Measurements from ENCODE around the gene SNX25.
A peak's percentile ranks its signal among the peaks of the same experiment; 100 is the strongest.

The SNX25 gene

DNA sequence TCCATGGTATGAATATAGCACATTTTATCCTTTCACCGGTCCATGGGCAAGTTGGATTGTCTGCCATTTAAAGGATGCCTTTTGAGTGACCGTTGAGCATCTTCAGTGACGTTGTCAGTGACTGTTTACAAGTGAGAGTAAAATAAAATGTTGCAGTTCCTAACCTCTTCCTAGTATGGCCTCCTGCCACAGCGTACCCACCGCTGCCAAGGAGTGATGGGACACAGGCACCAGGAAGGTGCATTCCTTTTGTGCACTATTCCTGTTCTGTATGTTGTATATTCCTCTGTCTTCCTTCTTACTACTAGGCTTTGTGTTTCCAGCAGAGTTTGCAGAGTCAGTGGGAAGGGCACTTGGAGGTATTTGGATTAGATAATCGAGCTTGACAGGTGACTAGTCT lies 61.5 kb downstream of the SNX25 start:
- no peak for DNase-seq

DNA sequence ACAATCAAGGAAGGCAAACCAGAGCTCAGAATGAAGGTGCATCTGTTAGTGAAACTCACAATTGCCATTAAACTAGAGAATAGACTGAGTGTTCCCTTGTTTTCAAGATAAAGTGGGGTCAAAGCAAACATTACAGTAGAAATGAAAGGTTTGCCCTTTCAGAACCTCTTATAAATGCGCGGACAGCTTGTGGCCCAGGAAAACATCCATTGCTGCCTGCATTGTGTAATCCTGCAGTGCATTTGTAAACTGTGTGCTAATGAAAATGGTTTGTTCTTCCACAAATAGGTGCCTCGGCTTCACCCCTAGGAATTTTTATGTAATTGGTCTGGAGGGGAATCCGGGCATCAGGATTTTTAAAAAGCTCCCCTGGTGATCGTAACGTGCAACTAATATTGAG lies 62.8 kb downstream of the SNX25 start:
- no peak for DNase-seq

DNA sequence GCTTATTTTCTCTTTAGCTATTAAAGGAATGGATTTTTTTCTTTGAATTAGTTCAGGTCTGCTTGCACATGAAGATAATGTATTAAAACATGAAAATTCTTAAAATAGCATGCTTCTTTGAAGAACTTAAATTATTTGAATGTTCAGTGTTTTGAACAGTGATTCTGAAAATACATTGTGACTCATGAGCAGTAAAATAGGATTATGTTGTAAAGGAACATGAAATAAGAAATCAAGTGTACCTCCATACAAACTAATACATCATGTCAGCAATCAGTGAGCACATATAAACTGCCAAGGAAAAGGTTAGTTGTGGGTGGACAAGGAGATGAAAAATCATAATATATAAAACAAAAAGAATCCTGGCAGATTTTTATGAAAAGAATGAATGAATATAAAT lies 66.1 kb downstream of the SNX25 start:
- no peak for DNase-seq

DNA sequence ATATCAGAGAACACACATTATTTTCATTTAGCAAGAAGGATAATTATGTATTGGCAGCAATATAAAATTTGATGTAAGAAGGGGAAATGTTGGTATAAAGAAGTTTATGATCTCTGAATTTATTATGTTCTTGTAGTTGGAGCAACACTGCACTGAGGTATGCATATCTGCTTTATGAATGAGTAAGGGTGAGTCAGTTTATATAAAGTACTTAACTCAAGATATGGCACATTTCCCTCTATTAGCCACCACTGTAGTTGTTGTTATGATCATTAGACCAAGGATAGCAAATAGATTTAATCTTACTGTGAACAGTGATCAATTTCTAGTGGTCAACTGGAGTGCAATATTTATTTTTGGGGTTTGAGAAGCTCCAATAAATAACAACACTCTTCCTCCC lies 66.6 kb downstream of the SNX25 start:
- no peak for DNase-seq

DNA sequence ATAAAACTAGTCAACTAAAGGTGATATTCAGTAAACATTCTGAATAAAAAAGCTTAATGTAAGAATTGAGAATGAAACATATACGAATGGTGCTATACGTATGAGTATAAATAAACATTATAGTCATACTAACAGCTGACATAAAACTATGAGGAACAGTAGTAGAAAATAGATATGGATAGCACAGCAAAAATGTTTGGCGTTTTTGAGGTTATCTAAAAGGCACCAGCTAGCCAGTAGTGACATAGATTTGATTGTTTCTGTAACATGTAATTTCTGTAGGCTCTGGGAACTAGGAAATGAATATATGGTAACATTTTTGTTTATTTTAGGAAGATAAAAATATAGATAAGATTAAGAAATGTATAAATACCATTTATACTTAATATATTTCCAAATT lies 69.3 kb downstream of the SNX25 start:
- no peak for DNase-seq

DNA sequence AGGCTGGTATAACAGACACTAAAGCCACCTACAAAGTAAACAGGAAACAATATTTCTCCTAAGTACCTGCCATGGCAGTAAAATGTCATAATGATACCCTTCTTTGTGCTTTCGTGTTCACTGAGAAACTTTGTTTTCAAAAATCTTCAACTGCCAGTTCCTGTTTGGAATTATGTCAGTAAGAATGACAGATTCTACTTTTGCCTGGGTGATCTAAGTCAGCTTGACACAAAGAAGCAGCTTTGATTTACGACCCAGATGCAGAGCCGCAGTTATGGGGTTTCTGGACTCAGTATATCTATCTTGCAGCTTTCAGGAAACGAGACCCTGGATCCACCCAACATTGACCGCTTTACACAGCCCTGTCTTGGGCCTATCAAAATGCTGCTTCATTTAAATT lies 71.2 kb downstream of the SNX25 start:
- DNase-seq: no peak

DNA sequence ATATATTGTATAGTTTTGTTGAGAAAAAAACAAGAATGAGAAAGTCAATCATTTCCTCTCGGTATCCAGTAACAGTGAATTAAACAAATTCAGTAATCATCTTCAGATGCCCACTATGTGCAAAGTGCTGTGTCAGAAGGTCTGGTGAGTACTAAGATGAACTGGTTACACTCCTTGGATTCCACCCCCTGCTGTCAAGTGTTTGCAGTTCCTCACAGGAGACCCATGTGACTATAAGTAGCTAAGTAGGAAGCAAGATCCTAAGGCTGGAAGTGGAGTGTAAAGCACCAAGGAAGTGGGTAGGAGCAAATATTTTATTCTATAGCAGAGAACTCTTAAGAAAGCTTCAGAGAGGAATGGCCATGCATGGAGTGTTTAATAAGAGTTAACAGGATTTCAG lies 73.6 kb downstream of the SNX25 start:
- no peak for DNase-seq

DNA sequence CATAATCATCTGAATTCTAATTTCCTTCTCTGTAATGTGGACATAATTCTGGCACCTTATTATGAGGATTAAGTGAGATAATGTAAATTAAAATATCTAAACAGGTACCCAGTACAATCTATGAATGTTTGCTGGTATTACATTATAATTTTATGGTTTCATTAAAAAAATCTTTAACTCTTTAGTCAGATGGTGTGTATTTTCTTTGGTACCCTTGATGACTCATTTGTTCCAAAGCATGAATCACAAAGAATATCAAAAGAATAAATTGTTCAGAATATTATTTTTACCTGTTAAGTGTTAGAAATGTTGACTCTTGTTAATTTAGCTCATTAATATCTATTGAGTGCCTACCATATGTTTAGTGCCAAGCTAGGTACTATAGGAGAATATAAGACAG lies 74.3 kb downstream of the SNX25 start:
- no peak for DNase-seq

DNA sequence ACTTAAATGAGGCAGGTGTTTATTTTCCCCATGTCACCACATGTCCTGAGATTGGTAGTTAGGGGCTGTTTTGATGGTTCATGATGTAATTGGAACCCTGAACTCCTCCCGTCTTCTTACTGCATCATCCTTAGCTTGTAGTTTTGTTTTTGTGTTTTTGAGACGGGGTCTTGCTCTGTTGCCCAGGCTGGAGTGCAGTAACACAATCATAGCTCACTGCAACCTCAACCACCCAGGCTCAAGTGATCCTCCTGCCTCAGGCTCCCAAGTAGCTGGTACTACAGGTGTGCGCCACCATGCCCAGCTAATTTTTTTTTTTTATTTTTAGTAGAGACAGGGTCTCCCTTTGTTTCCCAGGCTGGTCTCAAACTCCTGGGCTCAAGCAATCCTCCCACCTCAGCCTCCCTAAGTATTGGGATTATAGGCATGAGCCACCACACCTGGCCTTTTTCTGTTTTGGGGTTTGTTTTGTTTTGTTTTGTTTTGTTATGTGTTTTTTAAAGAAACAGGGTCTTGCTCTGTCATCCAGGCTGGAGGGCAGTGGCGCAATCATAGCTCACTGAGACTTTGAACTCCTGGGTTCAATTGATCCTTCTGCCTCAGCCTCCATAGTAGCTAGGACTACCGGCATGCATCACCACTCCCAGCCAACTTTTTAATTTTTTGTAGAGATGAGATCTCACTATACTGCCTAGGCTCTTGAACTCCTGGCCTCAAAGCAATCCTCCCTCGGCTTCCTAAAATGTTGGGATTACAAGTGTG lies 76.4 kb downstream of the SNX25 start:
- no peak for DNase-seq

DNA sequence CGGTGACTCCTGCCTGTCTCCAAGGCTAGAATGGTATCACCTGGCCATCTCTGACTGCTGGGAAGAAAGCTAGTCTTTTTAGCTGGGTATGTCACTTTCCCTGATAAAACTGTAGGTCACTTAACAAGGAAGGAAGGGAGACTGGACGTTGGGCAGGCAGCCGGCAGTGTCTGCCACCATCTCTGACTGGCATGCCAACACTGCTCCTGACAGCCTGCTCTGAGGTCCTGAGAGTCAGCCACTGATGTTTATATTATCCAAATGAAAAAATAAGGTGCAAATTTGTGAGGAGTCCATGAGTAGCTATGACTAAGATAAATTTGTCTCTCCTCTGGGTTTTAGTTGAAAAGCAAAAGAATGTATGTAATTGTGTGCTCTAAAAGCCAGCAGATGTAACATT lies 77.2 kb downstream of the SNX25 start:
- no peak for DNase-seq

DNA sequence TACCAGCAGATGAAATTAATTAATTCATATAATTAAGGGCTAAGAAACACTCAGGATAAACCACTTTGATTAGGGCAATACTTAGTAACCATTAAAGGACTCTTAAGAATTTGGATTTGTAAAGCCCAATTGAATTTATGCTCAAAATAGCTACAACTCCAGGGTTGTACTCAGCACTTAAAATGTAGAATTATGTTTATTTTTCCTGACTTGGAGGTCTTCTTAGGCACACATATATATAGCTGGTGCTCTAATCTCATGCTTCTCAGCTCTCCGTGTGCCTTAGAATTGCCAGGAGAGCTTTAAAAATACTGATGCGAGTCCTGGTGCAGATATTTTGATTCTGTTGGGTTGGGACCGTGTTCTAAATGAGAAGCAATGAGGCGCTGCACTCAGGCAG lies 77.6 kb downstream of the SNX25 start:
- no peak for DNase-seq

DNA sequence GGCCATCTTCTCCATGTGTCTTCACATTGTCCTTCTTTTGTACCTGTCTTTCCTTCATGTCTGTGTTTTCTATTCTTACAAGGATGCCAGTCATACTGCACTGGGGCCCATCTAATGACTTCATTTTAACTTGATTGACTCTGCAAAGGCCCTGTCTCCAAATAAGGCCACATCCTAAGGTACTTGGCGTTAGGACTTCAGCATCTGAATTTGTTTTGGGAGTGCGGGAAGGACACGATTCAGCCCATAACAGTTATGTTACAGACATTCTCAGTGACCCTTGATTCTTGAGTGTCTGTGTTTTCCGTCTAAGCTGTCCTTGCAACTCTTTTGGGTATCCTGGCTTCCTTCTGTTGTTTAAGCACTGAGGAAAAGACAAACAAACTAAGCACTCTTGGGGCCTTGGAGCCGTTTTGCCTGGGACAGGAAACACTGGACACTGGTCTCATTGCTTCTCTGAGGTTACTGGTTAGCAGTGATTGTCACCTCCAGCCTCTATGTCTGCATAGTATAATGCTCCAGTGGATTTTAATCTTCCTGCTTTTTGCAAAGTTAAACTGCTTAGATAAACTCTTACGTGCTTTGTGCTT lies 80.7 kb downstream of the SNX25 start:
- DNase-seq: no peak

DNA sequence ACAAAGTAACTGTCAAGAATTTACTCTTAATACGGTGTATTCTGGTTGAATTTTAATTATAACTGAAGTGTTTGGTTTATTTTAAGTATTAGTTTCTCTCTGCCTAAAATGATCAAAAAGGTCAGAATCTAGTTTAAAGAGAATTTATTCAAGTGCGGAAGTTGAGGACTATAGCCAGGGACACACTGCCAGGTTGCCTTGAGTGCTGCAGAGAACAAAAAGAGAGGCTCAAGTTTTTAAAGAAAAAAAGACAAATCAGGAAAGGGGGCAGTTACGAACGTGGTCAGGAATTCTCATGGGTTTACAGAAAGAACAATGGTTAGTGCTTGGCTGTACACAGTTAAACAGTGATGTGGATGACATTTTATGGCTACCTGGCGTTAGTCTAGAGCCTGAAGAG lies 81.3 kb downstream of the SNX25 start:
- no peak for DNase-seq

DNA sequence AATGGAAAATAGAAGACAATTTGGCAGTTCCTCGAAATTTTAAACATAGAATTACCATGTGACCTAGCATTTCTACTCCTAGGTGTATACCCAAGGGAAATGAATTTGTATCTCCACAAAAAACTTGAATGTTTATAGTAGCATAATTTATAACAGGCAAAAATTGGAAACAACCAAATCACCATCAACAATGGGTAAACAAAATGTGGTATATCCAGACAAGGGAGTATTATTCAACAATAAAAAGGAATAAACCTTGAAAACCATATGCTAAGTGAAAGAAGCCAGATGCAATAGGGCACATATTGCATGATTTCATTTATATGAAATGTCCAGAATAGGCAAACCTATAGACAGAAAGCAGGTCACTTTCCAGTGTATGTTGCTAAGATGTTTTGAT lies 83.8 kb downstream of the SNX25 start:
- no peak for DNase-seq

DNA sequence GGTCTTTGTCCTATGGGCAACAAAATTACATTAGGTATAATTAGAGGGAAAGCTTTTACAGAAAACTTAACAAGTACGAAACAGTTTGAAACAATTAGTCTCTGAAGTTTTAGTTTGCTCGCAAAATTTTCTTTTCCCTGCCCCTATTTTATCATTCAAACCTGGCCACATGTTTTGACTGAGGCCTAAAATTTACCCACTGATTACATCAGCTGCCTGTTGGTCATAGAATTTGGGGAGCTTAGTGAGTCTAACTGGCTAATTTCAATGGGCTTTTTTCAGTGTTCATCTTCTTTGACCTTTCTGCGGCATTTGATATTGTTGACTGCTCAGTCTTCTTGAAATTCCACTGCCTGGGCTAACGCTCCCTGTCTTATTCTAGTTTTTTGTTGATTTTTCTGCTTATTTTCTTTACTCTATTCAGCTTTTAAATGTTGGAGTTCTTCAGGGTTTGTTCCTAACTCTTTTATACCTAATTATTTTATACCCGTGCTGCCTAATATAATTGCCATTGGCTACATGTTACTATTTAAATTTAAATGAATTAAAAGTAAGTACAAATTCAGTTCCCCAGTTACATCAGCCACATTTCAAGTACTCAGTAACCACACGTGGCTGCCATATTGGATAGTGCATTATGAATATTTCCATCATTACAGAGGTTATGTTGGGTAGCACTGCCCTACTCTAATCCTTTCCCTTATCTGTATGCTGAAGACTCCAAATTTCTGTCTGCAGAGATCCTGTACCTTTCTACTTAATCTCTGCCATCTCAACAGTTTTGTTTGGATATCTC lies 87.5 kb downstream of the SNX25 start:
- DNase-seq: no peak

DNA sequence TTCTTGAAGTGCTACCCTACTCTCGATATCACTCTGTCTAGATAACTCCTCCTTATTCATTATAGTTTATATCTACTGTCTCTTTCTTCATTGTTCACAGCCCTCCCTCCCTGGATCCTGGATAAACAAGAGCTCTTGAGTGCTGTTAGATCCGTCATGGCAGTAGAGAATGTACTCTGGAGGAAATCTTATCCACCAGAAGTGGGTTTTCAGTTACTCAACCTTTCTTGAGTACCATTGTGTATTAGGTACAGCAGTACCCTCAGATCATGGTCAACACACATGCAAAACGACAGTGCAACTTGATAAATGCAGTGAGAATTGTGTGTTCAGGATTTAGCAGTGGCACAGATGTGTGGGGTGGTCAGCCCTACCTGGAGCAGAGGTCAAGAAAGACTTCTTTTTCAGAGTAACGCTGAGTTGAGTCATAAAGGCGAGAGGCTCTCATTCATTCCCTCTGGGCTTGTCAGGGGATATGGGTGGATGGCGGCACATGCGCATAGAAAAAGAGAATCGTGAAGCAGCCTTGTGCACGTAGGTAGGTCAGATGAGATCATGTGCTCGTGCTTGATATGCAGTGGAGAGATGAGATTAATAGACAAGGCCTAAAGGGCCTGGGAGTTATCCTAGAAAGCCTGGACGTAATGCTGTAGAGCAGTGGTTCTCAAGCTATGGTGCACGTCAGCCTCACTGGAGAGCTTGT lies 89.5 kb downstream of the SNX25 start:
- DNase-seq: no peak

DNA sequence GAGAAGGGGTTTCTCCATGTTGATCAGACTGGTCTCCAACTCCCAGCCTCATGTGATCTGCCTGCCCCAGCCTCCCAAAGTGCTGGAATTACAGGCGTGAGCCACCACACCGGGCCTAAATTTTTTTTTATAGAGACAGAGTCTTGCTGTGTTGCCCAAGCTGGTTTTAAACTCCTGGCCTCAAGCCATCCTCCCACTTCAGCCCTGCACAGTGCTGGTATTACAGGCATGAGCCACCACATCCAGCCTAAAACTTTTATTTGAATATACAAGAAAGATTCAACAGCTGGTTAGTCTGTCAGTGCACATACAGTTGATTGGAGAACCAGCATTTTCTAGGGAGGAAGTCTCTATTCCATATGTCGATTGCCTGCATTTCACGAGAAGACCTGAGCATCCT lies 95.1 kb downstream of the SNX25 start:
- no peak for DNase-seq

DNA sequence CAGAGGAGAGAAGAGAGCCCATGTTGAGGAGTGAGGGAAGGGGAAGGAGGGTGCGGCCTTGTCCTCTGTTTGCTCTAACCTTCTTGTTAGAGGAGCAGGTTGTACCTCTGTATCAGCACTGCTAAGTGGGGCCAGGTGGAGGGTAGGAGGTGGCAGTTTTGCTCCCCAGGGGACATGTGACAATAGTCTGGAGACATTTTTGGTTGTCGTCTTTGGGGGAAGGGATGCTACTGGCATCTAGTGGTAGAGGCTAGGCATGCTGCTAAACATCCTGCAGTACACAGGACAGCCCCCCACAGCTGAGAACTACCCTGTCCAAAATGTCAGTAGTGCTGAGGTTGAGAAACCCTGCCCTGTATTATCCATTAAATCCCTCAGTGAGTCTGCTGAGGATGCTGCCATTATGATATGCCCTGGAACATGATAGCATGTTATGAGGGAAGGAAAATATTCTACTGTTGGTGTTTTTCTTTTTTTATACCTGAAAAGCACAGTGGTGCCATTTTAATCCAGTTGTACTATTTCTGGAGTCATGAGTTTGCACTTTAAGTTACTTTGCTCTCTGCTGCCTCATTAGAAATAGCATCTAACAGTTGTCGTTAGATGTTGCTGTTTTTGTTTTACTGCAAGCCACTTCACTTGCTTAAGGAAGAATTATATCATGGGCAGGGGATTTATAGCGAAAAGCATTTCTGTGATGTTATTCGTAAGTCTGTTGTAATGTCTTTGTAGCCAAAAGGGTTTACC lies 95.7 kb downstream of the SNX25 start:
- DNase-seq: peak; percentile 4

DNA sequence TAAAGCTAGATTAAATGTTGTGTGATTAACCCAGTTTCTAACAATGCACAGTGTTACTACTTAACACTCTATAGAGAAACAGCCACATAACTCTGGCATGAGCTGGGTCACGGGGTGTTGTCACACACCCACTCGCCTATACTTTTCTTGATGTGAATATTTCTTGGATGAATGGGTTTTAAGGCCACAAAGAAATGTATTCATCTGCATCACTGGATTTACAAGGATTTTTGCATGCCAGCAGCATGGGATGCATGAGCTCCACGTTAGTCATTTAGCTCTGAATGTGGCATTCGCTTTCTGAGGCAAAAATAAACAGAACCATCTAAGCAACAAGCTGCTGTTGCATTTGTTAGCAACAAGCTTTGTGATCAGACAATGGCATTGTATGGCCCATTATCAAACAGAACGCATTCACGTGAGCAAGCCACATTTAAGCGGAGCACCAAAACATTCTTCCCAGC lies 96.6 kb downstream of the SNX25 start:
- DNase-seq: no peak

DNA sequence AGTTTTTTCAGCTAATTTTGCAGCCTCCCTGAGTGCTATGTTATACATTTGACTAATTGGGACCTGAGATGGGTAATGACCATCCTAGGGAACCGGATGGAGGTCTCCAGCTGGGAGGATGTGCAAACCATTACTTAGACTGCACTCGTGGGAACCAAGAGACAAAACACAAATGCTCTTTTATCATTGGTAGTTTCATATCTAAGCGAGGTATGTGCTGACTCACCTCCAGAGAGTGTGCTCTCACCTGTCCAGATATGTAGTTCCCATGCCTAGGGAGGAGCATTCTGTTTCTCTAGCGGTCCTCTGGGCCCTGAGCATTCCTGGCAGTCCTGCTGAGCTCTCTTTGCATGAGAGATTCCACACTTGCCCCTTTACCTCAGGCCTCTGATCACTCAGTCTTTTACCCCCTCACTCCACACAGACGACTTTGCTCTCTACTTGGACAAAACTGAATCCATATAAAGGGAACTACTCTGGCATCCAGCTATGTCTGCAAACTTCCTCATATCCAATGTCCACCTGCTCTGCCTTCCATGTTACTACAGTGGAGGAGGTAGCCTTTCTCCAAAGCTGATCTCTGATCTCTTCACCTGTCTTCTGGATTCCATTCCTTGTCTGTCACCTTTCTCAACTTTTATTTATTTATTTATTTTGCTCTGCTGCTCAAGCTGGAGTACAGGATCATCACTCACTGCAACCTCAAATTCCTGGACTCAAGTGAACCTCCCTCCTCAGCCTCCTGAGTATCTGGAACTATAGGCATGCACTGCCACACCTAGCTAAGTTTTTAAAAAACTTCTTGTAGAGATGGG lies 97.9 kb downstream of the SNX25 start:
- no peak for DNase-seq

DNA sequence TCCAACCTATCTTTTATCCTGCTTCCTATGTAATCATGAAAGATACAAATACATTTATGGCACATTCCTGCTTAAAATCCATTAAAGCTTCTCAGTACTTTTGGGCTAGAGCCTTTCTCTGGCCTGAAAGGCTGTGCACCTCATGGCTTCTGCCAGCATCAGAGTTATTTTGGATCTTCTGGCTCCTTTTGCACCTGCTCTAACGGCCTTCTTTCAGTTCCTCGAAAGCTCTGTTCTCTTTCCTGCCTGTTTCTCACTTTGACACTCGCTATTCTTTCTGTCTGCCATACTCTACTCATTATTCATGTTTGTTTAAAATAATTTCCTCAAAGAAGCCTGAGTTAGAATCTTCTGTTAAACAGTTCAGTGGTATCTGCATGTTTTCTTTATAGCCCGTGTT lies 100.4 kb downstream of the SNX25 start:
- no peak for DNase-seq
